ENCODE data around the gene PCSK9. TPM values are rescaled to one million over a fixed set of nuclear protein-coding genes. Genes with fewer than 3 reads are reported as not detected.

Gene PCSK9
- total and polyA plus RNA-seq, 2 of the 13 experiments (the other 11 are each of a cell fraction or from before 2014, with no cell fraction given) = 33.3 to 80.5 TPM

DNA sequence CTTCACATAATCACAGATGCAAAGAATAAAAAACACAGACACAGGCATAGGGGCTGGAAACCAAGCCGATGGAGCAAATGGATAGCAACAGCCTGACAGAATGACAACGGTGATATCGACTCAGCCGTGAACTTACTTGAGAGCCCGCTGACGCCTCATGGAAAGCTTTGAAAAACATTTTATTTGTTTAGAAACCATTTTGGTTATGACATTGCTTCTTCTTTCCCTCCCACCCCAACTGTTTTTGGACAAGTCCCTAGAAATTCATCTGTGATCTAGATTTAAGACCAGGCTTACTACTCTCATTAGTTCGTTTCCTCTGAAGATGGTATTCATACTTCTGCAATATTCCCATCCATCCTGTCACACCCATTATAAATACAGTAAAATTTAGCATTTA, 44.9 kb downstream of the PCSK9 start (continued):
- TF ChIP-seq MXD3 (CRISPR knock-in tag; IDR thresholded peaks at IDR 0.05) = no peak
- TF ChIP-seq ZMYM2 (CRISPR knock-in tag; IDR thresholded peaks at IDR 0.05) = no peak
- TF ChIP-seq, protein P1, sequence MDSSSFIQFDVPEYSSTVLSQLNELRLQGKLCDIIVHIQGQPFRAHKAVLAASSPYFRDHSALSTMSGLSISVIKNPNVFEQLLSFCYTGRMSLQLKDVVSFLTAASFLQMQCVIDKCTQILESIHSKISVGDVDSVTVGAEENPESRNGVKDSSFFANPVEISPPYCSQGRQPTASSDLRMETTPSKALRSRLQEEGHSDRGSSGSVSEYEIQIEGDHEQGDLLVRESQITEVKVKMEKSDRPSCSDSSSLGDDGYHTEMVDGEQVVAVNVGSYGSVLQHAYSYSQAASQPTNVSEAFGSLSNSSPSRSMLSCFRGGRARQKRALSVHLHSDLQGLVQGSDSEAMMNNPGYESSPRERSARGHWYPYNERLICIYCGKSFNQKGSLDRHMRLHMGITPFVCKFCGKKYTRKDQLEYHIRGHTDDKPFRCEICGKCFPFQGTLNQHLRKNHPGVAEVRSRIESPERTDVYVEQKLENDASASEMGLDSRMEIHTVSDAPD (CRISPR knock-in tag; IDR thresholded peaks at IDR 0.05) = no peak
- no peak for TF ChIP-seq RCOR2 (CRISPR knock-in tag; IDR thresholded peaks at IDR 0.05)
- no peak for TF ChIP-seq TBX2 (CRISPR knock-in tag; IDR thresholded peaks at IDR 0.05; ENCODE audit: borderline replicate concordance)

GRCh38 chr1:55087439-55087838, 48.1 kb downstream of the PCSK9 start:
- H3K4me2 ChIP-seq (ENCODE audit: low read depth, low read length) = no peak overlapping the region
- H3K79me2 ChIP-seq (ENCODE audit: insufficient read depth, low read length) = no peaks in the 10 kb centered on the region
- CTCF ChIA-PET (ENCODE audit: low intra/inter-chr PET ratio, low total read pairs) = no interaction called here
- H3K4me1 ChIP-seq (ENCODE audit: insufficient read depth, low read length) = no peaks in the 10 kb centered on the region
- POLR2A ChIA-PET = no interaction called here
- no peak overlapping the region for H3K4me3 ChIP-seq (replicated peaks in 1 of 3; ENCODE audit: insufficient read depth in 1 of 3, low read depth in 2 of 3, low read length in 3 of 3)
- TF ChIP-seq RCOR2 (CRISPR knock-in tag; IDR thresholded peaks at IDR 0.05) = no peak
- TF ChIP-seq NKX3-1 (CRISPR knock-in tag; IDR thresholded peaks at IDR 0.05) = no peak
- TF ChIP-seq, protein P2, sequence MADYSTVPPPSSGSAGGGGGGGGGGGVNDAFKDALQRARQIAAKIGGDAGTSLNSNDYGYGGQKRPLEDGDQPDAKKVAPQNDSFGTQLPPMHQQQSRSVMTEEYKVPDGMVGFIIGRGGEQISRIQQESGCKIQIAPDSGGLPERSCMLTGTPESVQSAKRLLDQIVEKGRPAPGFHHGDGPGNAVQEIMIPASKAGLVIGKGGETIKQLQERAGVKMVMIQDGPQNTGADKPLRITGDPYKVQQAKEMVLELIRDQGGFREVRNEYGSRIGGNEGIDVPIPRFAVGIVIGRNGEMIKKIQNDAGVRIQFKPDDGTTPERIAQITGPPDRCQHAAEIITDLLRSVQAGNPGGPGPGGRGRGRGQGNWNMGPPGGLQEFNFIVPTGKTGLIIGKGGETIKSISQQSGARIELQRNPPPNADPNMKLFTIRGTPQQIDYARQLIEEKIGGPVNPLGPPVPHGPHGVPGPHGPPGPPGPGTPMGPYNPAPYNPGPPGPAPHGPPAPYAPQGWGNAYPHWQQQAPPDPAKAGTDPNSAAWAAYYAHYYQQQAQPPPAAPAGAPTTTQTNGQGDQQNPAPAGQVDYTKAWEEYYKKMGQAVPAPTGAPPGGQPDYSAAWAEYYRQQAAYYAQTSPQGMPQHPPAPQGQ (CRISPR knock-in tag; IDR thresholded peaks at IDR 0.05; ENCODE audit: borderline replicate concordance) = no peak
- no peak for TF ChIP-seq TRIM24 (CRISPR knock-in tag; IDR thresholded peaks at IDR 0.05)
- no peak for TF ChIP-seq FOXP1 (IDR thresholded peaks at IDR 0.05)
- TF ChIP-seq FOXP1 (CRISPR knock-in tag; IDR thresholded peaks at IDR 0.05) = no peak
- TF ChIP-seq ZNF784 (CRISPR knock-in tag; IDR thresholded peaks at IDR 0.05; ENCODE audit: borderline replicate concordance) = no peak
- no peak for TF ChIP-seq ZNF460 (CRISPR knock-in tag; IDR thresholded peaks at IDR 0.05; ENCODE audit: borderline replicate concordance)
- no peak for TF ChIP-seq HCFC1 (IDR thresholded peaks at IDR 0.05; ENCODE audit: low read depth, low read length)
- no peak for TF ChIP-seq ARHGAP35 (CRISPR knock-in tag; IDR thresholded peaks at IDR 0.05; ENCODE audit: borderline replicate concordance)
- H3K36me3 ChIP-seq (replicated peaks in 1 of 2; ENCODE audit: control insufficient read depth in 1 of 2, insufficient read depth in 2 of 2, low read length in 2 of 2) = peaks cover 26 to 84% of the 10 kb centered on the region in 2 experiments
- WGBS (ENCODE audit: low lambda C conversion rate) = 97% methylated on average over 3 of the region's 3 CpGs
- no peak overlapping the region for H2AFZ ChIP-seq (ENCODE audit: low read length)
- DNase-seq (ENCODE audit: low spot score) (no peak), FAIRE-seq (no peak), ATAC-seq (no peak)
- BruUV-seq (replicated peaks) = no TSS peak
- H4K20me1 ChIP-seq (ENCODE audit: insufficient read depth, low read length) = no peaks in the 10 kb centered on the region
- H3K9me3 ChIP-seq (ENCODE audit: low read length) = no peaks in the 10 kb centered on the region
- H3K27ac ChIP-seq (ENCODE audit: extremely low read length, insufficient read depth, low read length) = no peak overlapping the region
- H3K27me3 ChIP-seq (ENCODE audit: control insufficient read depth in 1 of 2, insufficient read depth in 2 of 2, low read length in 2 of 2) = no peaks in the 10 kb centered on the region
- in situ Hi-C loops (cut with HindIII; ENCODE audit: extremely low pct_ligation_motif_present, low pct_unique_long_range_greater_than_20kb) (no loop called here), intact Hi-C loops (cut with micrococcal nuclease; ENCODE audit: unreplicated experiment) (loop anchor here (10.0 kb wide), 1 partner anchor 47 kb away; no protein-coding TSS in a partner anchor)
- no peak overlapping the region for H3K9ac ChIP-seq (ENCODE audit: insufficient read depth, low read depth, low read length)
